Measurements from ENCODE around the gene ANXA2. TPM values are rescaled to one million over a fixed set of nuclear protein-coding genes. Genes with fewer than 3 reads are reported as not detected.
A peak's percentile ranks its signal among the peaks of the same experiment; 100 is the strongest.
"Not testable (repeated sequence)": the region's sequence is repeated elsewhere in the genome, so short reads cannot be mapped to it uniquely, and the experiment has no call there.

ANXA2 gene
- total RNA-seq, 2 experiments from 2014 or later = 26.5 to 43.4 TPM

- H3K27ac ChIP-seq (ENCODE audit: low read depth, low read length, poor library complexity, severe bottlenecking) = no peak overlapping the region
- POLR2A ChIA-PET = no interaction called here
- CTCF ChIA-PET (ENCODE audit: unreplicated experiment) = no interaction called here
- TF ChIP-seq EZH2phosphoT487 (IDR thresholded peaks at IDR 0.05; ENCODE audit: borderline replicate concordance, low read depth, low read length) (no peak), CTCF (conservative IDR thresholded peaks at IDR 0.05; ENCODE audit: low read length) (no peak)
- no peaks in the 10 kb centered on the region for H3K79me2 ChIP-seq (ENCODE audit: insufficient read depth, low read depth, low read length)
- intact Hi-C loops (cut with micrococcal nuclease; ENCODE audit: unreplicated experiment) = no loop called here
- H3K4me3 ChIP-seq (ENCODE audit: low read depth, low read length, poor library complexity, severe bottlenecking) = no peak overlapping the region
- no TSS peak for BruUV-seq (replicated peaks)
- H3K36me3 ChIP-seq (ENCODE audit: insufficient read depth, low read length) = no peaks in the 10 kb centered on the region
- H3K4me1 ChIP-seq (ENCODE audit: insufficient read depth, low read length, poor library complexity, severe bottlenecking) = peaks cover 8% of the 10 kb centered on the region
- H3K4me2 ChIP-seq (ENCODE audit: low read length) = no peak overlapping the region
- no peaks in the 10 kb centered on the region for H4K20me1 ChIP-seq (ENCODE audit: insufficient read depth, low read length)
- H2AFZ ChIP-seq (ENCODE audit: low read length) = no peak overlapping the region
- no peaks in the 10 kb centered on the region for H3K9me2 ChIP-seq (ENCODE audit: insufficient read depth, low read length)
- H3K9me3 ChIP-seq (ENCODE audit: low read length) = no peaks in the 10 kb centered on the region
- no peak for DNase-seq (ENCODE audit: low spot score)
These were observed 14.1 kb upstream of the ANXA2 start for GRCh38 chr15:60411774-60412425.

GRCh38 chr15:60410350-60410749, 12.6 kb upstream of the ANXA2 start:
- peak; percentile 16 for DNase-seq (ENCODE audit: low spot score)
- 0 out of 2 replicates have a peak overlapping the region, but pooled peaks have one; percentile 14 for H2AFZ ChIP-seq (ENCODE audit: low read length)
- peak overlapping the region; percentile 26; the same call in 1 of the 2 replicates for H3K4me2 ChIP-seq (ENCODE audit: low read length)
- H4K20me1 ChIP-seq (ENCODE audit: insufficient read depth, low read length); H3K9me3 ChIP-seq (ENCODE audit: low read length); BruUV-seq (replicated peaks); H3K79me2 ChIP-seq (ENCODE audit: insufficient read depth, low read depth, low read length); H3K4me1 ChIP-seq (ENCODE audit: insufficient read depth, low read length, poor library complexity, severe bottlenecking); CTCF ChIA-PET (ENCODE audit: unreplicated experiment); H3K9me2 ChIP-seq (ENCODE audit: insufficient read depth, low read length); H3K4me3 ChIP-seq (ENCODE audit: low read depth, low read length, poor library complexity, severe bottlenecking); H3K36me3 ChIP-seq (ENCODE audit: insufficient read depth, low read length); intact Hi-C loops (cut with micrococcal nuclease; ENCODE audit: unreplicated experiment); H3K27ac ChIP-seq (ENCODE audit: low read depth, low read length, poor library complexity, severe bottlenecking): not testable (repeated sequence)
- POLR2A ChIA-PET = interaction anchor here (0.7 kb wide), 1 partner anchor 733 kb away, joined by 5 read pairs; no protein-coding TSS in a partner anchor

GRCh38 chr15:60408463-60408981, 10.7 kb upstream of the ANXA2 start:
- ChIA-PET POLR2A (interaction anchor here (0.6 to 0.7 kb wide), 3 partner anchors 9 to 181 kb away, joined by 3 to 5 read pairs (median 4); no protein-coding TSS in a partner anchor), CTCF (ENCODE audit: unreplicated experiment) (no interaction called here)
- TF ChIP-seq EZH2phosphoT487 (IDR thresholded peaks at IDR 0.05; ENCODE audit: borderline replicate concordance, low read depth, low read length) (no peak), CTCF (conservative IDR thresholded peaks at IDR 0.05; ENCODE audit: low read length) (no peak)
- H3K36me3 ChIP-seq (ENCODE audit: insufficient read depth, low read length) = no peaks in the 10 kb centered on the region
- no peaks in the 10 kb centered on the region for H3K9me2 ChIP-seq (ENCODE audit: insufficient read depth, low read length)
- BruUV-seq (replicated peaks) = no TSS peak
- DNase-seq (ENCODE audit: low spot score) = peak; percentile 44
- H3K27ac ChIP-seq (ENCODE audit: low read depth, low read length, poor library complexity, severe bottlenecking) = no peak overlapping the region
- no peaks in the 10 kb centered on the region for H4K20me1 ChIP-seq (ENCODE audit: insufficient read depth, low read length)
- peak overlapping the region; percentile 89 for H2AFZ ChIP-seq (ENCODE audit: low read length)
- H3K9me3 ChIP-seq (ENCODE audit: low read length) = no peaks in the 10 kb centered on the region
- no peak overlapping the region for H3K4me3 ChIP-seq (ENCODE audit: low read depth, low read length, poor library complexity, severe bottlenecking)
- intact Hi-C loops (cut with micrococcal nuclease; ENCODE audit: unreplicated experiment) = no loop called here
- peak overlapping the region; percentile 42 for H3K4me2 ChIP-seq (ENCODE audit: low read length)
- no peaks in the 10 kb centered on the region for H3K79me2 ChIP-seq (ENCODE audit: insufficient read depth, low read depth, low read length)
- peaks cover 8% of the 10 kb centered on the region for H3K4me1 ChIP-seq (ENCODE audit: insufficient read depth, low read length, poor library complexity, severe bottlenecking)
